Keratinocyte (primary cell): ENCODE measurements around the gene SLC6A7.

ENCODE experiments used
- EZH2 ChIP-seq: IDR thresholded peaks from one replicate; pipeline ENCODE4 v1.6.1; 2012; ENCODE audit warnings: inconsistent platforms, mild to moderate bottlenecking, low read length, moderate library complexity
- TF ChIP-seq, protein P1 (sequence below), 3 experiments: IDR thresholded peaks in 1 of 3; conservative IDR thresholded peaks in 1 of 3; optimal IDR thresholded peaks in 1 of 3; 2 replicates in 2 of 3; 3 replicates in 1 of 3; pipeline versions ENCODE3 to v1.5.1; 2011; ENCODE audit warnings: low read length in 3 of 3, mild to moderate bottlenecking in 3 of 3, moderate library complexity in 2 of 3, control low read depth in 1 of 3, inconsistent platforms in 1 of 3; ENCODE audit not compliant: insufficient read depth in 2 of 3; ENCODE audit errors: extremely low read depth in 1 of 3

DNA sequence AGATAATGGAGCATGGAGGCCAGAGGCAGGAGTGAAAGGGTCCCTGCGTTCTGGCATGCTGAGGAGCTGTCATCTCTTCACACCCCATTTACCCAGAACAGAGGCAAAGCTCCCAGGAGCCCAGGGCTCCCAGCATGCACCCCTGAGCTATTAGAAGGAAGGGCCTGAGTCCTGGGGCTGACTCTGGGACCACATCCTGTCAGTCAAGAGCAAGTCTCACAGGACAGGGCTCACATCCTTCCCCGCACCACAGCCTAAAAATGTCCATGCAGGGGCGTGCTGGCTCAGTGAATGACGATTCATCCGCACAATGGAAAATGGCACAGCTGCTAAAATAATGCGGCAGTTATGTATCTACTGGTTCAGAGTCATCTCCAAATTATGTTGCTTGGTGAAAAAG is 68.3 kb downstream of the SLC6A7 start:
- TF ChIP-seq, protein P1, sequence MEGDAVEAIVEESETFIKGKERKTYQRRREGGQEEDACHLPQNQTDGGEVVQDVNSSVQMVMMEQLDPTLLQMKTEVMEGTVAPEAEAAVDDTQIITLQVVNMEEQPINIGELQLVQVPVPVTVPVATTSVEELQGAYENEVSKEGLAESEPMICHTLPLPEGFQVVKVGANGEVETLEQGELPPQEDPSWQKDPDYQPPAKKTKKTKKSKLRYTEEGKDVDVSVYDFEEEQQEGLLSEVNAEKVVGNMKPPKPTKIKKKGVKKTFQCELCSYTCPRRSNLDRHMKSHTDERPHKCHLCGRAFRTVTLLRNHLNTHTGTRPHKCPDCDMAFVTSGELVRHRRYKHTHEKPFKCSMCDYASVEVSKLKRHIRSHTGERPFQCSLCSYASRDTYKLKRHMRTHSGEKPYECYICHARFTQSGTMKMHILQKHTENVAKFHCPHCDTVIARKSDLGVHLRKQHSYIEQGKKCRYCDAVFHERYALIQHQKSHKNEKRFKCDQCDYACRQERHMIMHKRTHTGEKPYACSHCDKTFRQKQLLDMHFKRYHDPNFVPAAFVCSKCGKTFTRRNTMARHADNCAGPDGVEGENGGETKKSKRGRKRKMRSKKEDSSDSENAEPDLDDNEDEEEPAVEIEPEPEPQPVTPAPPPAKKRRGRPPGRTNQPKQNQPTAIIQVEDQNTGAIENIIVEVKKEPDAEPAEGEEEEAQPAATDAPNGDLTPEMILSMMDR (optimal IDR thresholded peaks at IDR 0.05 in 1 of 3, IDR thresholded peaks at IDR 0.05 in 1 of 3, conservative IDR thresholded peaks at IDR 0.05 in 1 of 3; ENCODE audit: extremely low read depth in 1 of 3, insufficient read depth in 2 of 3, low read length in 3 of 3): no peak
- TF ChIP-seq EZH2: no peak
